Measurements from ENCODE around the gene PIWIL4.

PIWIL4 gene

GRCh38 chr11:94666792-94667721, 99.9 kb downstream of the PIWIL4 start:
- DNase-seq = no peak

GRCh38 chr11:94668212-94668793, 101.1 kb downstream of the PIWIL4 start:
- DNase-seq = no peak

DNA sequence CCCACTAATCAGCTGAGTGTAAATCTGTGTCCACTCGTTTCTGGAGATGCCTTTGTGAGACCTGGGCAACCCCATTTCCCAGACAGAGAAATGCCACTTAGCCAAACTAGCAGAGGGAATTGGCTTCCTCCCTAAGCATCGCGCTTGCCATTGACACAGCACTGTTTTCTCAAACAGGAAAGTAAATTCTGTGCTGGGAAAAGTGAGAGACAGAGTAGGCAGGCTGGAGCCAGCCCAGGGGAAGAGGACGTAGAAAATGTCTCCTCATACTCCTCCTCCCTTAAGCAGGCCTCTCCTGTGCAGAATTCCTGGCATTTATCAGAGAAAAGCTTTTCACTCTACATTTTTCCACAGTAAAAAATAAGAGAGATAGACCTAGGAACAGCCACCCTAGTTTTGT, 101.9 kb downstream of the PIWIL4 start:
- DNase-seq = no peak

Data from hippocampal formation (tissue), 2 donors.